SK-N-SH (cell line): Measurements from ENCODE around the gene SLC25A21. TPM values are rescaled to one million over a fixed set of nuclear protein-coding genes. Genes with fewer than 3 reads are reported as not detected.

Experiments used
- CTCF ChIA-PET: fragments of 300-600, 350-600 bp; formaldehyde crosslinking; extraction: SDS; loops from one replicate; lab custom pipeline; 2021; lab: Yijun Ruan, JAX
- POLR2A ChIA-PET: fragments of 350-600 bp; sonication (Branson Sonifier 250); formaldehyde crosslinking; extraction: SDS; loops from one replicate; lab custom pipeline; 2020; ENCODE audit warnings: antibody characterized with exemption, inconsistent platforms; lab: Yijun Ruan, JAX
- DNase-seq: peaks from one replicate; pipeline ENCODE4 v3.0.0; 2012
- H2AFZ ChIP-seq: fragments of 200-600 bp; sonication (generic); 2 replicates; pipeline ENCODE4 v1.8.1; 2016; ENCODE audit warnings: antibody characterized with exemption, mild to moderate bottlenecking, low read depth
- H3F3A ChIP-seq: fragments of 200-600 bp; sonication (generic); replicated peaks from 2 replicates; pipeline ENCODE3; 2016; ENCODE audit warnings: antibody characterized with exemption, mild to moderate bottlenecking; ENCODE audit not compliant: insufficient read depth
- H3K27ac ChIP-seq, 2 experiments: fragments of 200-500 bp in 1 of 2; fragments of 200-600 bp in 1 of 2; sonication (Bioruptor generic) in 1 of 2; sonication (generic), shearing (Covaris generic) in 1 of 2; 2 replicates each; pipeline versions ENCODE4 v1.5.1 to v1.6.1; 2014 to 2016; ENCODE audit warnings: low read depth in 2 of 2, inconsistent platforms in 1 of 2, low read length in 1 of 2, mild to moderate bottlenecking in 1 of 2, mixed read lengths in 1 of 2
- H3K27me3 ChIP-seq: fragments of 200-600 bp; sonication (generic), shearing (Covaris generic); 2 replicates; pipeline ENCODE4 v1.6.1; 2016; ENCODE audit warnings: mixed run types; ENCODE audit not compliant: insufficient read depth
- H3K36me3 ChIP-seq, 2 experiments: fragments of 200-500 bp in 1 of 2; fragments of 200-600 bp in 1 of 2; sonication (Bioruptor generic) in 1 of 2; sonication (generic) in 1 of 2; replicated peaks in 1 of 2; 2 replicates each; pipeline versions ENCODE3 to v1.5.1; 2014 to 2016; ENCODE audit warnings: low read length in 1 of 2, mild to moderate bottlenecking in 1 of 2; ENCODE audit not compliant: insufficient read depth in 2 of 2, control insufficient read depth in 1 of 2
- H3K4me1 ChIP-seq, 2 experiments: fragments of 200-500 bp in 1 of 2; fragments of 200-600 bp in 1 of 2; sonication (Bioruptor generic) in 1 of 2; sonication (generic), shearing (Covaris generic) in 1 of 2; 2 replicates each; pipeline versions ENCODE4 v1.5.1 to v1.6.1; 2014 to 2016; ENCODE audit warnings: low read depth in 1 of 2, low read length in 1 of 2, mixed run types in 1 of 2; ENCODE audit not compliant: insufficient read depth in 2 of 2, control insufficient read depth in 1 of 2
- H3K4me2 ChIP-seq: fragments of 200-600 bp; sonication (generic), shearing (Covaris generic); 2 replicates; pipeline ENCODE4 v1.6.1; 2017; ENCODE audit warnings: mixed run types
- H3K4me3 ChIP-seq, 2 experiments: fragments of 200-500 bp in 1 of 2; fragments of 200-600 bp in 1 of 2; sonication (Bioruptor generic) in 1 of 2; sonication (generic), shearing (Covaris generic) in 1 of 2; 2 replicates each; pipeline versions ENCODE4 v1.5.1 to v1.8.1; 2014 to 2016; ENCODE audit warnings: low read depth in 2 of 2, inconsistent platforms in 1 of 2, low read length in 1 of 2, mild to moderate bottlenecking in 1 of 2, mixed read lengths in 1 of 2, moderate library complexity in 1 of 2
- H3K79me2 ChIP-seq: fragments of 200-600 bp; sonication (generic); 2 replicates; pipeline ENCODE4 v1.8.1; 2017; ENCODE audit warnings: mild to moderate bottlenecking; ENCODE audit not compliant: insufficient read depth
- H3K9ac ChIP-seq: fragments of 200-600 bp; sonication (generic); 2 replicates; pipeline ENCODE4 v1.6.1; 2017; ENCODE audit warnings: mixed run types
- H3K9me2 ChIP-seq: fragments of 200-600 bp; sonication (generic); 2 replicates; pipeline ENCODE4 v1.6.1; 2017; ENCODE audit warnings: mixed run types
- H3K9me3 ChIP-seq: fragments of 200-600 bp; sonication (generic); 2 replicates; pipeline ENCODE4 v1.6.1; 2017; ENCODE audit warnings: mixed run types, mild to moderate bottlenecking, moderate library complexity
- H4K20me1 ChIP-seq: fragments of 200-600 bp; sonication (generic); 2 replicates; pipeline ENCODE4 v1.6.1; 2017; ENCODE audit warnings: mild to moderate bottlenecking, mixed run types; ENCODE audit not compliant: insufficient read depth
- CHD2 ChIP-seq: fragments of 150-350 bp; IDR thresholded peaks from 2 replicates; pipeline ENCODE4 v1.6.1; 2018; ENCODE audit warnings: low read length; ENCODE audit not compliant: partially characterized antibody
- EZH2phosphoT487 ChIP-seq: fragments of 200-600 bp; sonication (generic); IDR thresholded peaks from 2 replicates; pipeline ENCODE4 v1.6.1; 2017; ENCODE audit warnings: low read depth, mixed run types, mild to moderate bottlenecking, antibody characterized with exemption, moderate library complexity, borderline replicate concordance
- FOSL2 ChIP-seq: IDR thresholded peaks from 2 replicates; pipeline ENCODE4 v1.4.0; 2012; ENCODE audit warnings: low read depth, mild to moderate bottlenecking, moderate library complexity, borderline replicate concordance
- FOXM1 ChIP-seq: IDR thresholded peaks from 2 replicates; pipeline ENCODE4 v1.4.0; 2012; ENCODE audit warnings: low read depth, mild to moderate bottlenecking
- GABPA ChIP-seq: IDR thresholded peaks from 2 replicates; pipeline ENCODE4 v1.4.0; 2012; ENCODE audit warnings: low read depth, mild to moderate bottlenecking
- MEF2A ChIP-seq: IDR thresholded peaks from 2 replicates; pipeline ENCODE4 v1.4.0; 2012; ENCODE audit warnings: low read depth, borderline replicate concordance
- MXI1 ChIP-seq: IDR thresholded peaks from 2 replicates; pipeline ENCODE4 v1.6.1; 2012; ENCODE audit warnings: mild to moderate bottlenecking, low read depth, low read length, improper control_type of control experiment
- NFIC ChIP-seq: IDR thresholded peaks from 2 replicates; pipeline ENCODE4 v1.4.0; 2012; ENCODE audit warnings: borderline replicate concordance
- RAD21 ChIP-seq: IDR thresholded peaks from 2 replicates; pipeline ENCODE4 v1.6.1; 2012; ENCODE audit warnings: mild to moderate bottlenecking, low read length
- RCOR1 ChIP-seq: fragments of 150-350 bp; IDR thresholded peaks from 2 replicates; pipeline ENCODE4 v1.6.1; 2017; ENCODE audit warnings: antibody characterized with exemption, low read length
- REST ChIP-seq: IDR thresholded peaks from 2 replicates; pipeline ENCODE4 v1.6.1; 2012; ENCODE audit warnings: mild to moderate bottlenecking, low read depth, low read length, moderate library complexity
- RXRA ChIP-seq: IDR thresholded peaks from 2 replicates; pipeline ENCODE4 v1.4.0; 2012; ENCODE audit warnings: low read depth, mild to moderate bottlenecking, borderline replicate concordance
- TCF12 ChIP-seq: IDR thresholded peaks from 2 replicates; pipeline ENCODE4 v1.4.0; 2012
- YY1 ChIP-seq: IDR thresholded peaks from 2 replicates; pipeline ENCODE4 v1.4.0; 2012; ENCODE audit warnings: low read depth, mild to moderate bottlenecking
- WGBS: methylation state at CpG from one replicate; pipeline ENCODE4 v1.1.6; 2017; ENCODE audit warnings: low lambda C conversion rate; 5-methylcytosine and 5-hydroxymethylcytosine counted together
- polyA plus RNA-seq, 3 experiments: library from polyadenylated mRNA; depleted of rRNA; stranded (reverse); fragments of >200 nt; gene quantifications; 2 replicates each; pipeline ENCODE4 v1.2.3, GENCODE V29; 2012
- TF ChIP-seq, protein P1 (sequence below): fragments of 200-600 bp; sonication (generic); IDR thresholded peaks from 2 replicates; pipeline ENCODE4 v1.6.1; 2017; ENCODE audit warnings: antibody characterized with exemption, mild to moderate bottlenecking, moderate library complexity
- TF ChIP-seq, protein P2 (sequence below): IDR thresholded peaks from 2 replicates; pipeline ENCODE4 v1.4.0; 2012; ENCODE audit warnings: low read depth

SLC25A21 gene
- polyA plus RNA-seq, 1 of the 3 experiments (the other 2 are of a cell fraction) = not detected

GRCh38 chr14:36797634-36798033 lies 374.8 kb downstream of the SLC25A21 start:
- no peak for TF ChIP-seq FOSL2
- TF ChIP-seq CHD2 = no peak
- TF ChIP-seq FOXM1 = no peak
- no peak for TF ChIP-seq REST
- TF ChIP-seq GABPA = no peak
- TF ChIP-seq MEF2A = no peak
- no peak for TF ChIP-seq NFIC
- no peak for TF ChIP-seq TCF12
- Histone ChIP-seq H3K9ac (no peak overlapping the region), H3K79me2 (no peaks in the 10 kb centered on the region), H3K4me1 (no peaks in the 10 kb centered on the region), H3K27me3 (no peaks in the 10 kb centered on the region), H3K9me3 (no peaks in the 10 kb centered on the region), H3K36me3 (no peaks in the 10 kb centered on the region), H3K9me2 (no peaks in the 10 kb centered on the region), H3F3A (no peaks in the 10 kb centered on the region), H2AFZ (no peak overlapping the region), H3K4me2 (no peak overlapping the region), H4K20me1 (no peaks in the 10 kb centered on the region), H3K4me3 (no peak overlapping the region), H3K27ac (no peak overlapping the region)
- no peak for DNase-seq
- CTCF ChIA-PET = no interaction called here
- POLR2A ChIA-PET = no interaction called here
- 23% methylated on average over 1 of the region's 1 CpG for WGBS

DNA sequence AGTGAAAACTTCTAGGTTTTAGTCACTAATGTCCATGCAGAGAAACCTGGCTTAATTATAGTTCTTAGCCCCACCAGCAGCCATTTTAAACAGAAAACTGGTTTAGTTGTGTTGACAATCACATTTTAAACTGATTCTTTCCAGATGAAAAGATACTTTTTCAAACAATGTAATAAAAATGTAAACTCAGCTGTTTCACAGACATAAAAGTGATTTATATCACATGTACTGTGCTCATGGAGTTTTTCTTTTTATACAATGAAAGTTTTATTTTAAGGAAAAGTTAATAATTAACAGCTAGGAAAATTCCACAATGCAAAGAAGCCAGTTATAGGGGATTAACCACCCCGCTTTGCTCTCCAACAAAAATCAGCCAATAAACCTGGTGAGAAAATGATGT lies 381.0 kb downstream of the SLC25A21 start:
- no peaks in the 10 kb centered on the region for H3K9me3 ChIP-seq
- H3K9ac ChIP-seq = no peak overlapping the region
- no peak overlapping the region for H3K4me3 ChIP-seq
- no peak overlapping the region for H3K4me2 ChIP-seq
- no peaks in the 10 kb centered on the region for H3K79me2 ChIP-seq
- no peaks in the 10 kb centered on the region; a peak in 1 of 4 replicates for H3K4me1 ChIP-seq
- POLR2A ChIA-PET = no interaction called here
- 15% methylated on average over 1 of the region's 1 CpG for WGBS
- H3K36me3 ChIP-seq = no peaks in the 10 kb centered on the region
- CTCF ChIA-PET = no interaction called here
- no peaks in the 10 kb centered on the region for H3F3A ChIP-seq
- H2AFZ ChIP-seq = no peak overlapping the region
- no peak for DNase-seq
- no peak overlapping the region for H3K27ac ChIP-seq
- no peaks in the 10 kb centered on the region for H3K27me3 ChIP-seq
- TF ChIP-seq, protein P1, sequence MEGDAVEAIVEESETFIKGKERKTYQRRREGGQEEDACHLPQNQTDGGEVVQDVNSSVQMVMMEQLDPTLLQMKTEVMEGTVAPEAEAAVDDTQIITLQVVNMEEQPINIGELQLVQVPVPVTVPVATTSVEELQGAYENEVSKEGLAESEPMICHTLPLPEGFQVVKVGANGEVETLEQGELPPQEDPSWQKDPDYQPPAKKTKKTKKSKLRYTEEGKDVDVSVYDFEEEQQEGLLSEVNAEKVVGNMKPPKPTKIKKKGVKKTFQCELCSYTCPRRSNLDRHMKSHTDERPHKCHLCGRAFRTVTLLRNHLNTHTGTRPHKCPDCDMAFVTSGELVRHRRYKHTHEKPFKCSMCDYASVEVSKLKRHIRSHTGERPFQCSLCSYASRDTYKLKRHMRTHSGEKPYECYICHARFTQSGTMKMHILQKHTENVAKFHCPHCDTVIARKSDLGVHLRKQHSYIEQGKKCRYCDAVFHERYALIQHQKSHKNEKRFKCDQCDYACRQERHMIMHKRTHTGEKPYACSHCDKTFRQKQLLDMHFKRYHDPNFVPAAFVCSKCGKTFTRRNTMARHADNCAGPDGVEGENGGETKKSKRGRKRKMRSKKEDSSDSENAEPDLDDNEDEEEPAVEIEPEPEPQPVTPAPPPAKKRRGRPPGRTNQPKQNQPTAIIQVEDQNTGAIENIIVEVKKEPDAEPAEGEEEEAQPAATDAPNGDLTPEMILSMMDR = no peak
- no peak for TF ChIP-seq RXRA
- TF ChIP-seq YY1 = no peak
- TF ChIP-seq EZH2phosphoT487 = no peak
- TF ChIP-seq, protein P2, sequence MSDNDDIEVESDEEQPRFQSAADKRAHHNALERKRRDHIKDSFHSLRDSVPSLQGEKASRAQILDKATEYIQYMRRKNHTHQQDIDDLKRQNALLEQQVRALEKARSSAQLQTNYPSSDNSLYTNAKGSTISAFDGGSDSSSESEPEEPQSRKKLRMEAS = no peak
- TF ChIP-seq REST = no peak
- TF ChIP-seq RAD21 = no peak
- TF ChIP-seq MXI1 = no peak
- no peak for TF ChIP-seq RCOR1
- no peaks in the 10 kb centered on the region for H4K20me1 ChIP-seq
- no peaks in the 10 kb centered on the region for H3K9me2 ChIP-seq
